NB4 (cell line): ENCODE data around the gene BAIAP2.

Source experiments
- POLR2A ChIP-seq: IDR thresholded peaks from 2 replicates; pipeline ENCODE4 v1.6.1; 2011; ENCODE audit warnings: mild to moderate bottlenecking; ENCODE audit not compliant: insufficient read length; ENCODE audit errors: extremely low read depth
- TF ChIP-seq, protein P1 (sequence below): IDR thresholded peaks from one replicate; pipeline ENCODE4 v1.5.1; 2012; ENCODE audit warnings: low read depth, low read length
- TF ChIP-seq, protein P2 (sequence below): IDR thresholded peaks from 2 replicates; pipeline ENCODE4 v1.6.1; 2011; ENCODE audit warnings: low read depth, low read length

DNA sequence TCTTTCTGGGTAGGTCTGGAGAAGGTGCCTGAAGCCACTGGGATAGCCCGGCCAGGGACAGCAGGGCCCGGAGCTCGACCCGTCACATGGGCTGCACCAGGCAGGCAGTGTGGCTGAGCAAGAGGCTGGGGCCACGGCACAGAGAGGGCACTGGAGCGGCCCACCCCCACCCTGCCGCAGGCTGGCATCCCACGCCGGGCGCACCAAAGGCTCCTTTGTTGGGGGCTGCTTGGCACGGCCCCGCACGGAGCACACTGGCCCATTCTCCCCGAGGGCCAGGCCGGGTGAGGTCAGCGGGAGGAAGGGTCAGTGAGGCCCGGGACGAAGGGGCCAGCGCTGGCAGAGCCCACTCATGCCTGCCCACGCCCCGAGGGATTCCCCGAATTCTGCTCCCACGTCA, 93.8 kb downstream of the BAIAP2 start:
- TF ChIP-seq POLR2A, result no peak
- TF ChIP-seq, protein P1, sequence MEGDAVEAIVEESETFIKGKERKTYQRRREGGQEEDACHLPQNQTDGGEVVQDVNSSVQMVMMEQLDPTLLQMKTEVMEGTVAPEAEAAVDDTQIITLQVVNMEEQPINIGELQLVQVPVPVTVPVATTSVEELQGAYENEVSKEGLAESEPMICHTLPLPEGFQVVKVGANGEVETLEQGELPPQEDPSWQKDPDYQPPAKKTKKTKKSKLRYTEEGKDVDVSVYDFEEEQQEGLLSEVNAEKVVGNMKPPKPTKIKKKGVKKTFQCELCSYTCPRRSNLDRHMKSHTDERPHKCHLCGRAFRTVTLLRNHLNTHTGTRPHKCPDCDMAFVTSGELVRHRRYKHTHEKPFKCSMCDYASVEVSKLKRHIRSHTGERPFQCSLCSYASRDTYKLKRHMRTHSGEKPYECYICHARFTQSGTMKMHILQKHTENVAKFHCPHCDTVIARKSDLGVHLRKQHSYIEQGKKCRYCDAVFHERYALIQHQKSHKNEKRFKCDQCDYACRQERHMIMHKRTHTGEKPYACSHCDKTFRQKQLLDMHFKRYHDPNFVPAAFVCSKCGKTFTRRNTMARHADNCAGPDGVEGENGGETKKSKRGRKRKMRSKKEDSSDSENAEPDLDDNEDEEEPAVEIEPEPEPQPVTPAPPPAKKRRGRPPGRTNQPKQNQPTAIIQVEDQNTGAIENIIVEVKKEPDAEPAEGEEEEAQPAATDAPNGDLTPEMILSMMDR, result no peak
- TF ChIP-seq, protein P2, sequence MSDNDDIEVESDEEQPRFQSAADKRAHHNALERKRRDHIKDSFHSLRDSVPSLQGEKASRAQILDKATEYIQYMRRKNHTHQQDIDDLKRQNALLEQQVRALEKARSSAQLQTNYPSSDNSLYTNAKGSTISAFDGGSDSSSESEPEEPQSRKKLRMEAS, result no peak
